ENCODE results near the gene KDM5B.

Gene KDM5B

DNA sequence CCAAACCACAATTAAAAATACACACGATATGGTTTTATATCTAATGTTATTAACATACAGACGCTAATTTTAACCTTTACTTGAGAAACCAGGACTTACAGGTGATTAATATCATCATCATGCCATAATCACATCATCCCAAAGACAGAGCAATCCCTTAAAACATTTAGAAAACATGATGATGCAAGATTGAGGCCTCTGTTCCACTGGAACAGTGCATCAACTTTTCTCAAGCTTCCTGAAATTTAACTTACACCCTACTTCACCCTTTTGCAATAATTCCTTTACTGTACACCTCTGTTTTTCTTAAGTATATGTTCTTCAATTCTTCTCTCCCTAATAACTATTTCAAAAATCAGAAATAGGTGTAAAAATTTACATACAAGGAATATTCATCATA is 38.1 kb downstream of the KDM5B start:
- TF ChIP-seq ZC3H10 (CRISPR knock-in tag; IDR thresholded peaks at IDR 0.05), result no peak
- no peak for TF ChIP-seq OSR1 (CRISPR knock-in tag; IDR thresholded peaks at IDR 0.05)
- no peak for TF ChIP-seq RARB (CRISPR knock-in tag; IDR thresholded peaks at IDR 0.05)
- TF ChIP-seq SNAI2 (CRISPR knock-in tag; IDR thresholded peaks at IDR 0.05), result no peak
- no peak for TF ChIP-seq ZNF70 (CRISPR knock-in tag; IDR thresholded peaks at IDR 0.05)
- no peak for TF ChIP-seq CSDC2 (CRISPR knock-in tag; IDR thresholded peaks at IDR 0.05)
- ATAC-seq, result no peak

DNA sequence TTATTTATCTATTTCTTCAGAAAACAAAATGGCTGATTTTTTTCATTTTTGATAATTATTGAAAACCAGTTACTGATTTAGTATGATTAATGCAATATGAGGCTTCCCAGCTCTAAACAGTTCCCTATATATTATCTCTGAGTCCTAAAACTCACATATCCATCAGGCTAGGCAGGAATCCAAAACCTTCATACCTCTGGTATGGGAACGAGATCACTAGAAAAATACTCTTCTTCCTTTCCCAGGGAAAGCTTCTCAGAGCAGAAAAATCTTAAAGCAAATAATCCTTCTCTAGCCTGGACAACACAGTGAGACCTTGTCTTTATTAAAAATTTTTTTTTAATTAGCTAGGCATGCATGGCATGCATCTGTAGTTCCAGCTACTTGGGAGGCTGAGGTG is 42.5 kb downstream of the KDM5B start:
- TF ChIP-seq SNAI2 (CRISPR knock-in tag; IDR thresholded peaks at IDR 0.05), result no peak
- TF ChIP-seq TCF4 (CRISPR knock-in tag; IDR thresholded peaks at IDR 0.05; ENCODE audit: borderline replicate concordance), result no peak
- TF ChIP-seq PPARA (CRISPR knock-in tag; IDR thresholded peaks at IDR 0.05; ENCODE audit: borderline replicate concordance), result no peak
- TF ChIP-seq, protein P1, sequence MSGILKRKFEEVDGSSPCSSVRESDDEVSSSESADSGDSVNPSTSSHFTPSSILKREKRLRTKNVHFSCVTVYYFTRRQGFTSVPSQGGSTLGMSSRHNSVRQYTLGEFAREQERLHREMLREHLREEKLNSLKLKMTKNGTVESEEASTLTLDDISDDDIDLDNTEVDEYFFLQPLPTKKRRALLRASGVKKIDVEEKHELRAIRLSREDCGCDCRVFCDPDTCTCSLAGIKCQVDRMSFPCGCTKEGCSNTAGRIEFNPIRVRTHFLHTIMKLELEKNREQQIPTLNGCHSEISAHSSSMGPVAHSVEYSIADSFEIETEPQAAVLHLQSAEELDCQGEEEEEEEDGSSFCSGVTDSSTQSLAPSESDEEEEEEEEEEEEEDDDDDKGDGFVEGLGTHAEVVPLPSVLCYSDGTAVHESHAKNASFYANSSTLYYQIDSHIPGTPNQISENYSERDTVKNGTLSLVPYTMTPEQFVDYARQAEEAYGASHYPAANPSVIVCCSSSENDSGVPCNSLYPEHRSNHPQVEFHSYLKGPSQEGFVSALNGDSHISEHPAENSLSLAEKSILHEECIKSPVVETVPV (CRISPR knock-in tag; IDR thresholded peaks at IDR 0.05), result no peak
- TF ChIP-seq, protein P2, sequence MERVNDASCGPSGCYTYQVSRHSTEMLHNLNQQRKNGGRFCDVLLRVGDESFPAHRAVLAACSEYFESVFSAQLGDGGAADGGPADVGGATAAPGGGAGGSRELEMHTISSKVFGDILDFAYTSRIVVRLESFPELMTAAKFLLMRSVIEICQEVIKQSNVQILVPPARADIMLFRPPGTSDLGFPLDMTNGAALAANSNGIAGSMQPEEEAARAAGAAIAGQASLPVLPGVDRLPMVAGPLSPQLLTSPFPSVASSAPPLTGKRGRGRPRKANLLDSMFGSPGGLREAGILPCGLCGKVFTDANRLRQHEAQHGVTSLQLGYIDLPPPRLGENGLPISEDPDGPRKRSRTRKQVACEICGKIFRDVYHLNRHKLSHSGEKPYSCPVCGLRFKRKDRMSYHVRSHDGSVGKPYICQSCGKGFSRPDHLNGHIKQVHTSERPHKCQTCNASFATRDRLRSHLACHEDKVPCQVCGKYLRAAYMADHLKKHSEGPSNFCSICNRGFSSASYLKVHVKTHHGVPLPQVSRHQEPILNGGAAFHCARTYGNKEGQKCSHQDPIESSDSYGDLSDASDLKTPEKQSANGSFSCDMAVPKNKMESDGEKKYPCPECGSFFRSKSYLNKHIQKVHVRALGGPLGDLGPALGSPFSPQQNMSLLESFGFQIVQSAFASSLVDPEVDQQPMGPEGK (CRISPR knock-in tag; IDR thresholded peaks at IDR 0.05; ENCODE audit: borderline replicate concordance), result no peak
- no peak for TF ChIP-seq BACH2 (CRISPR knock-in tag; IDR thresholded peaks at IDR 0.05; ENCODE audit: borderline replicate concordance)
- TF ChIP-seq POU6F1 (CRISPR knock-in tag; IDR thresholded peaks at IDR 0.05; ENCODE audit: borderline replicate concordance, low read depth), result no peak
- TF ChIP-seq OSR1 (CRISPR knock-in tag; IDR thresholded peaks at IDR 0.05), result no peak
- no peak for TF ChIP-seq CSDC2 (CRISPR knock-in tag; IDR thresholded peaks at IDR 0.05)
- no peak for ATAC-seq

GRCh38 chr1:202762019-202762418 is 46.2 kb downstream of the KDM5B start:
- ATAC-seq, result no peak
- TF ChIP-seq ZFP3 (CRISPR knock-in tag; IDR thresholded peaks at IDR 0.05) (no peak), BACH2 (CRISPR knock-in tag; IDR thresholded peaks at IDR 0.05; ENCODE audit: borderline replicate concordance) (no peak), SNAI2 (CRISPR knock-in tag; IDR thresholded peaks at IDR 0.05) (no peak)

- no peak for ATAC-seq
- no peak for TF ChIP-seq ZNF565 (CRISPR knock-in tag; conservative IDR thresholded peaks at IDR 0.05; ENCODE audit: low read depth)
- TF ChIP-seq PPARA (CRISPR knock-in tag; IDR thresholded peaks at IDR 0.05; ENCODE audit: borderline replicate concordance), result no peak
- TF ChIP-seq ZNF70 (CRISPR knock-in tag; IDR thresholded peaks at IDR 0.05), result no peak
Measured at GRCh38 chr1:202760589-202760988, 47.6 kb downstream of the KDM5B start.

DNA sequence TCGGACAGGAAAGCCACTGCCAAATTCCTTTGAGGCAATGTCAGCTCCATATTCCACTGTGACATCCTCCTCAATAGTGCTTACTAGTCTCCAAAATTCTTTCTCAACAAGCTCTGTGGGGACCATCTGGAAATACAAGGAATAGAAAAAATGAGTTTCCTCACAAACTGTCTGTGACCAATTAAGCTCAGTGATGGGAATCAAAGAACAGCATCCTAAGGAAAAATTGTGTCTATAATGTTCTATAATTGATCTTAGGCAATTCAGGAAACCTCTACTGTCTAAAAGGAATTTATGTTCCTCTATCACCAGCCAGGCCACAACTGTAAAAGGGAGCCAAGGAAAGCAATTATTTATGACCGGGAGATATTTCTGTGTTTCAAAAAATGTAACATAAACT is 51.8 kb downstream of the KDM5B start:
- TF ChIP-seq ZFP30 (CRISPR knock-in tag; IDR thresholded peaks at IDR 0.05) (no peak), GLIS3 (CRISPR knock-in tag; IDR thresholded peaks at IDR 0.05) (no peak)
- ATAC-seq, result no peak

- no peak for ATAC-seq
- no peak for TF ChIP-seq TCF4 (CRISPR knock-in tag; IDR thresholded peaks at IDR 0.05; ENCODE audit: borderline replicate concordance)
- no peak for TF ChIP-seq TOX (CRISPR knock-in tag; IDR thresholded peaks at IDR 0.05; ENCODE audit: borderline replicate concordance)
- TF ChIP-seq ZC3H10 (CRISPR knock-in tag; IDR thresholded peaks at IDR 0.05), result no peak
- TF ChIP-seq GLIS3 (CRISPR knock-in tag; IDR thresholded peaks at IDR 0.05), result no peak
- no peak for TF ChIP-seq BACH2 (CRISPR knock-in tag; IDR thresholded peaks at IDR 0.05; ENCODE audit: borderline replicate concordance)
- no peak for TF ChIP-seq ARNTL (CRISPR knock-in tag; IDR thresholded peaks at IDR 0.05; ENCODE audit: borderline replicate concordance, low read depth)
- TF ChIP-seq ISL1 (CRISPR knock-in tag; IDR thresholded peaks at IDR 0.05), result no peak
- no peak for TF ChIP-seq CSDC2 (CRISPR knock-in tag; IDR thresholded peaks at IDR 0.05)
- no peak for TF ChIP-seq OSR1 (CRISPR knock-in tag; IDR thresholded peaks at IDR 0.05)
- no peak for TF ChIP-seq ESRRG (CRISPR knock-in tag; IDR thresholded peaks at IDR 0.05)
- no peak for TF ChIP-seq POU6F1 (CRISPR knock-in tag; IDR thresholded peaks at IDR 0.05; ENCODE audit: borderline replicate concordance, low read depth)
- no peak for TF ChIP-seq ZFP3 (CRISPR knock-in tag; IDR thresholded peaks at IDR 0.05)
Measured at GRCh38 chr1:202754293-202754692, 53.9 kb downstream of the KDM5B start.

All from SK-N-SH treated with all-trans-retinoic acid at 6 μM for 48 hours (cell line).